ENCODE results near the gene MYH1. TPM values are rescaled to one million over a fixed set of nuclear protein-coding genes. Genes with fewer than 3 reads are reported as not detected.

Gene MYH1
- total and polyA plus RNA-seq, 2 of the 8 experiments (the other 6 are each of a cell fraction or from before 2014, with no cell fraction given), result not detected

DNA sequence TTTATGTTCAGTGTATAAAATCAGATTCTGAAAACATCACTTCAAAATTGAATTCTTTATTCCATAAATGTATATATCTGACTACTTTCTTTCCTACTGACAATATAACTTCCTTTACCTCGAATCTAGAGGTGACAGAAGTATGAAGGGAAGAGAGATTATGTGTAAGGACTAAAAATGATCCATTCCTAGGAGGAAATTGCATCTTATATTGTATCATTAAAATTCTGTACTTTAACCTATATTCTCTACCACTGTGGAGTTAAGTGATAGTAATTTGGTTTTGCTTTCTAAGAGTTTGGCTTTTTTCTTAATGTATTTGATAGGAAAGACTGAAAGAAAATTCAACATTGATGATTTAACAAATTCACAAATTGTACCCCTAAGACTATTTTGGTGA, 60.4 kb downstream of the MYH1 start:
- WGBS, 2 experiments (ENCODE audit: extremely low coverage in 1 of 2, insufficient coverage in 1 of 2, insufficient read length in 1 of 2, insufficient replicate concordance in 2 of 2, low coverage in 1 of 2, low lambda C conversion rate in 2 of 2, missing lambda C conversion rate in 1 of 2), result 91% methylated on average over 1 of the region's 1 CpG; no CpG with 5 or more reads in 1 of the 2 experiments
- FAIRE-seq, result no peak
- Histone ChIP-seq H3K36me3 (ENCODE audit: control insufficient read depth in 2 of 4, insufficient read depth in 4 of 4, low read length in 3 of 4) (no peaks in the 10 kb centered on the region), H3K18ac (ENCODE audit: extremely low read depth, low read length) (no peak overlapping the region), H3K27ac (ENCODE audit: low read depth, low read length) (no peak overlapping the region), H3K56ac (replicated peaks; ENCODE audit: insufficient read length, low read depth, low read length) (no peak overlapping the region), H2BK5ac (ENCODE audit: low read depth, low read length) (no peak overlapping the region), H3K4me3 (ENCODE audit: extremely low read depth in 1 of 4, insufficient read depth in 2 of 4, low read depth in 3 of 4, low read length in 4 of 4) (no peak overlapping the region), H4K20me1 (replicated peaks in 1 of 2; ENCODE audit: control insufficient read depth in 1 of 2, insufficient read depth in 2 of 2, low read length in 2 of 2) (no peaks in the 10 kb centered on the region), H2BK12ac (ENCODE audit: low read depth, low read length) (no peak overlapping the region), H3K23ac (ENCODE audit: insufficient read length) (no peak overlapping the region), H2BK120ac (replicated peaks; ENCODE audit: low read depth, low read length) (no peak overlapping the region), H4K8ac (ENCODE audit: extremely low read depth, insufficient read depth, low read length) (no peak overlapping the region), H3K14ac (ENCODE audit: insufficient read length) (no peak overlapping the region), H3K4me2 (ENCODE audit: insufficient read depth in 1 of 2, low read depth in 2 of 2, low read length in 2 of 2) (no peak overlapping the region), H3K79me2 (ENCODE audit: control insufficient read depth in 1 of 2, insufficient read depth in 2 of 2, low read length in 2 of 2) (no peaks in the 10 kb centered on the region), H3K27me3 (replicated peaks in 1 of 4; ENCODE audit: control insufficient read depth in 3 of 4, extremely low read depth in 1 of 4, insufficient read depth in 3 of 4, low read length in 3 of 4) (no peaks in the 10 kb centered on the region), H3K79me1 (ENCODE audit: low read depth, low read length) (no peaks in the 10 kb centered on the region), H3K23me2 (ENCODE audit: low read depth, low read length) (no peaks in the 10 kb centered on the region), H3K4ac (replicated peaks; ENCODE audit: insufficient read length, low read depth, low read length) (no peak overlapping the region), H4K5ac (ENCODE audit: insufficient read length, low read depth, low read length) (no peak overlapping the region), H2BK20ac (ENCODE audit: low read length) (no peak overlapping the region), H4K91ac (replicated peaks; ENCODE audit: insufficient read length, low read length) (no peak overlapping the region), H3K9ac (replicated peaks in 1 of 4; ENCODE audit: extremely low read depth in 1 of 4, low read depth in 3 of 4, low read length in 3 of 4) (no peak overlapping the region), H2AK5ac (ENCODE audit: low read depth, low read length) (no peak overlapping the region), H3K9me3 (ENCODE audit: insufficient read depth in 2 of 2, low read depth in 1 of 2, low read length in 1 of 2) (no peaks in the 10 kb centered on the region), H3K4me1 (replicated peaks in 1 of 4; ENCODE audit: control insufficient read depth in 3 of 4, insufficient read depth in 4 of 4, low read length in 3 of 4) (no peaks in the 10 kb centered on the region), H2BK15ac (ENCODE audit: low read length) (no peak overlapping the region), H2AFZ (ENCODE audit: low read length) (no peak overlapping the region)
- ChIA-PET CTCF (ENCODE audit: partially characterized antibody) (interaction anchor here (1.1 kb wide), 1 partner anchor 12 kb away, joined by 3 read pairs; no protein-coding TSS in a partner anchor), POLR2A (ENCODE audit: partially characterized antibody) (no interaction called here)
- TF ChIP-seq JUN (IDR thresholded peaks at IDR 0.05; ENCODE audit: low read depth, low read length), result no peak
- DNase-seq (ENCODE audit: low read depth in 1 of 2, low spot score in 2 of 2), result no peak

Measured in H1 (cell line).